ENCODE results near the gene HPCAL1.

DNA sequence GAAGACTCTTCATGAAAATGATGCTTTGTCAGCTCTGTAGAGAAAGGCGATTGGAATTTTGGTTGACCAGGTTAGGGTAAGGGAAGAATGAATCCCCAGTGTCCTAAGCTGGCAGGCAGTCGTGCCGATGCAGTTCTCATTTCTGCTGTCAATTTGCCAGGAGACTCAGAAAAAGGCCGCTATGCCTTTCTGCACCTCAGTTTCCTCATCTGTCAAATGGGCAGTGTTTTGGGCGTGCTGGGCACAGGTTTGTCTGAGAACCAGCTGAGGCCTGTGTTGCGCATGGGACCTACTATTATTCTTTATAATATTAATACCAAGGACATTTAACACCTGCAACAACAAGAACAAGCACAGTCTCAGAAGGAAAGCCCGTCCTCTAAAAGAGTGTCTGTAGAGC, 50.3 kb downstream of the HPCAL1 start:
- TF ChIP-seq, protein P1, sequence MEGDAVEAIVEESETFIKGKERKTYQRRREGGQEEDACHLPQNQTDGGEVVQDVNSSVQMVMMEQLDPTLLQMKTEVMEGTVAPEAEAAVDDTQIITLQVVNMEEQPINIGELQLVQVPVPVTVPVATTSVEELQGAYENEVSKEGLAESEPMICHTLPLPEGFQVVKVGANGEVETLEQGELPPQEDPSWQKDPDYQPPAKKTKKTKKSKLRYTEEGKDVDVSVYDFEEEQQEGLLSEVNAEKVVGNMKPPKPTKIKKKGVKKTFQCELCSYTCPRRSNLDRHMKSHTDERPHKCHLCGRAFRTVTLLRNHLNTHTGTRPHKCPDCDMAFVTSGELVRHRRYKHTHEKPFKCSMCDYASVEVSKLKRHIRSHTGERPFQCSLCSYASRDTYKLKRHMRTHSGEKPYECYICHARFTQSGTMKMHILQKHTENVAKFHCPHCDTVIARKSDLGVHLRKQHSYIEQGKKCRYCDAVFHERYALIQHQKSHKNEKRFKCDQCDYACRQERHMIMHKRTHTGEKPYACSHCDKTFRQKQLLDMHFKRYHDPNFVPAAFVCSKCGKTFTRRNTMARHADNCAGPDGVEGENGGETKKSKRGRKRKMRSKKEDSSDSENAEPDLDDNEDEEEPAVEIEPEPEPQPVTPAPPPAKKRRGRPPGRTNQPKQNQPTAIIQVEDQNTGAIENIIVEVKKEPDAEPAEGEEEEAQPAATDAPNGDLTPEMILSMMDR (IDR thresholded peaks at IDR 0.05) = no peak
- TF ChIP-seq POLR2A (IDR thresholded peaks at IDR 0.05) = no peak

All from adrenal gland (tissue), 5 donors.